MM.1S (cell line): ENCODE measurements around the gene ZBTB43.

Source experiments
- DNase-seq: peaks from one replicate; pipeline ENCODE4 v3.0.0-alpha.2; 2015
- H2AFZ ChIP-seq: fragments of 300-600 bp; sonication (generic); 2 replicates; pipeline ENCODE4 v1.6.0; 2016; ENCODE audit warnings: antibody characterized with exemption, low read length
- H3F3A ChIP-seq: fragments of 300-600 bp; sonication (generic); 2 replicates; pipeline ENCODE4 v1.6.1; 2016; ENCODE audit warnings: mild to moderate bottlenecking, antibody characterized with exemption, low read length, moderate library complexity, mixed read lengths; ENCODE audit not compliant: insufficient read depth
- H3K27ac ChIP-seq: fragments of 300-600 bp; sonication (generic); 2 replicates; pipeline ENCODE4 v1.5.1; 2016; ENCODE audit warnings: mild to moderate bottlenecking, low read length
- H3K27me3 ChIP-seq: fragments of 300-600 bp; sonication (generic); replicated peaks from 2 replicates; pipeline ENCODE4 v1.6.0; 2016; ENCODE audit warnings: low read length; ENCODE audit not compliant: insufficient read depth
- H3K36me3 ChIP-seq: fragments of 300-600 bp; sonication (generic); replicated peaks from 2 replicates; pipeline ENCODE4 v1.6.1; 2016; ENCODE audit warnings: mild to moderate bottlenecking, low read length, mixed read lengths; ENCODE audit not compliant: insufficient read depth
- H3K4me1 ChIP-seq: fragments of 300-600 bp; sonication (generic); 2 replicates; pipeline ENCODE4 v1.6.1; 2016; ENCODE audit warnings: low read length, mixed read lengths
- H3K4me2 ChIP-seq: fragments of 300-600 bp; sonication (generic); 2 replicates; pipeline ENCODE4 v1.6.0; 2016; ENCODE audit warnings: low read depth, low read length
- H3K4me3 ChIP-seq: fragments of 300-600 bp; sonication (generic); 2 replicates; pipeline ENCODE4 v1.5.1; 2016; ENCODE audit warnings: low read length, mixed read lengths
- H3K79me2 ChIP-seq: fragments of 300-600 bp; sonication (generic); 2 replicates; pipeline ENCODE4 v1.6.1; 2016; ENCODE audit warnings: mixed run types, low read length, mixed read lengths
- H3K9ac ChIP-seq: fragments of 300-600 bp; sonication (generic); 2 replicates; pipeline ENCODE4 v1.6.1; 2016; ENCODE audit warnings: low read length, mixed read lengths
- H3K9me2 ChIP-seq: fragments of 300-600 bp; sonication (generic); replicated peaks from 2 replicates; pipeline ENCODE4 v1.6.1; 2016; ENCODE audit warnings: mild to moderate bottlenecking, low read length, mixed read lengths; ENCODE audit not compliant: insufficient read depth
- H3K9me3 ChIP-seq: fragments of 300-600 bp; sonication (generic); replicated peaks from 2 replicates; pipeline ENCODE4 v1.6.1; 2016; ENCODE audit warnings: mild to moderate bottlenecking, low read length, mixed read lengths; ENCODE audit not compliant: insufficient read depth
- H4K20me1 ChIP-seq: fragments of 300-600 bp; sonication (generic); 2 replicates; pipeline ENCODE4 v1.6.1; 2016; ENCODE audit warnings: mild to moderate bottlenecking, low read length, moderate library complexity, mixed read lengths; ENCODE audit not compliant: insufficient read depth
- EZH2 ChIP-seq: fragments of 300-600 bp; sonication (generic); optimal IDR thresholded peaks from 2 replicates; pipeline ENCODE3; 2017; ENCODE audit warnings: low read depth, mild to moderate bottlenecking, antibody characterized with exemption, low read length, mixed read lengths
- EZH2phosphoT487 ChIP-seq: fragments of 300-600 bp; sonication (generic); IDR thresholded peaks from 2 replicates; pipeline ENCODE4 v1.6.1; 2018; ENCODE audit warnings: antibody characterized with exemption, low read length
- TF ChIP-seq, protein P1 (sequence below): fragments of 300-600 bp; sonication (generic); IDR thresholded peaks from 2 replicates; pipeline ENCODE4 v1.5.1; 2016; ENCODE audit warnings: antibody characterized with exemption, low read length, mixed read lengths

Gene ZBTB43

GRCh38 chr9:126851286-126851880 lies 46.5 kb downstream of the ZBTB43 start:
- H3K79me2 ChIP-seq: no peaks in the 10 kb centered on the region

DNA sequence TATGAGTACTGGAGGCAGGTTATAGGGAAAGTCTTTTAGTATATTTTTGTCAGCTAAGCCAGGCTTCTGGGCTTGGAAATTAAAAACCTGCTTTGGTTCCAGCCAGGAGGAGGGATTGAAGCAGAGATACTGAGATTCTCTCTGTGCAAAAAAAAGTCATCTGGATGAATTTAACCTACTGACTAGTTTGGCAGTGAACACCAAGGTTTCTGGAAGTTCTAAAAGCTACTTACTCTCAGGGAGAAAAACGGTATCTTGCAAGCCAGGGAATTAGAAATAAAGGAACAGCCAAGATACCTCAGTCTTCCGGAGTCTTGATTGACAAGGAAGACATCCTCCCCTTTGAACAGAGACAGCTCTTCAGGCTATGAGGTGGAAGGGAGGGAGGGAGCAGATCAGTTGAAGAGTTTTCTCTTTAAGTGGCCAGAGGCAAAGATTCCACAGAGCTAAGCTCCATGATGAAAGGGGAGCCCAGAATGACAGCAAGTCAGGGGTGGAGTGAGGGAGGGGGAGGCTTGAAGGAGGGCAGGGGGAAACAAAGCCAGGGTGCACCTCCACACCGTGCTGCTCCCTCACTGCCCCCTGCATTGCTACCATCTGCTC lies 47.3 kb downstream of the ZBTB43 start:
- no peak for TF ChIP-seq EZH2
- TF ChIP-seq, protein P1, sequence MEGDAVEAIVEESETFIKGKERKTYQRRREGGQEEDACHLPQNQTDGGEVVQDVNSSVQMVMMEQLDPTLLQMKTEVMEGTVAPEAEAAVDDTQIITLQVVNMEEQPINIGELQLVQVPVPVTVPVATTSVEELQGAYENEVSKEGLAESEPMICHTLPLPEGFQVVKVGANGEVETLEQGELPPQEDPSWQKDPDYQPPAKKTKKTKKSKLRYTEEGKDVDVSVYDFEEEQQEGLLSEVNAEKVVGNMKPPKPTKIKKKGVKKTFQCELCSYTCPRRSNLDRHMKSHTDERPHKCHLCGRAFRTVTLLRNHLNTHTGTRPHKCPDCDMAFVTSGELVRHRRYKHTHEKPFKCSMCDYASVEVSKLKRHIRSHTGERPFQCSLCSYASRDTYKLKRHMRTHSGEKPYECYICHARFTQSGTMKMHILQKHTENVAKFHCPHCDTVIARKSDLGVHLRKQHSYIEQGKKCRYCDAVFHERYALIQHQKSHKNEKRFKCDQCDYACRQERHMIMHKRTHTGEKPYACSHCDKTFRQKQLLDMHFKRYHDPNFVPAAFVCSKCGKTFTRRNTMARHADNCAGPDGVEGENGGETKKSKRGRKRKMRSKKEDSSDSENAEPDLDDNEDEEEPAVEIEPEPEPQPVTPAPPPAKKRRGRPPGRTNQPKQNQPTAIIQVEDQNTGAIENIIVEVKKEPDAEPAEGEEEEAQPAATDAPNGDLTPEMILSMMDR: no peak
- no peak for TF ChIP-seq EZH2phosphoT487
- no peak overlapping the region for H3K9ac ChIP-seq
- H3F3A ChIP-seq: no peaks in the 10 kb centered on the region
- H3K4me1 ChIP-seq: no peaks in the 10 kb centered on the region
- H3K4me3 ChIP-seq: no peak overlapping the region
- no peak overlapping the region for H2AFZ ChIP-seq
- H3K36me3 ChIP-seq: no peaks in the 10 kb centered on the region
- no peaks in the 10 kb centered on the region for H3K9me3 ChIP-seq
- 0 out of 2 replicates have a peak, but pooled peaks cover 4% of the 10 kb centered on the region for H3K27me3 ChIP-seq
- H3K27ac ChIP-seq: no peak overlapping the region
- H3K79me2 ChIP-seq: no peaks in the 10 kb centered on the region
- H4K20me1 ChIP-seq: no peaks in the 10 kb centered on the region
- DNase-seq: no peak
- H3K4me2 ChIP-seq: no peak overlapping the region
- no peaks in the 10 kb centered on the region for H3K9me2 ChIP-seq

More at GRCh38 chr9:126851286-126851880, 46.5 kb downstream of the ZBTB43 start:
- Histone ChIP-seq H3K9me3 (no peaks in the 10 kb centered on the region), H3F3A (no peaks in the 10 kb centered on the region), H3K4me2 (no peak overlapping the region), H3K27ac (no peak overlapping the region), H3K36me3 (no peaks in the 10 kb centered on the region), H3K4me3 (no peak overlapping the region), H3K4me1 (no peaks in the 10 kb centered on the region), H3K9me2 (no peaks in the 10 kb centered on the region), H4K20me1 (no peaks in the 10 kb centered on the region), H3K9ac (no peak overlapping the region), H2AFZ (no peak overlapping the region), H3K27me3 (0 out of 2 replicates have a peak, but pooled peaks cover 4% of the 10 kb centered on the region)
- no peak for DNase-seq
- no peak for TF ChIP-seq EZH2phosphoT487
- TF ChIP-seq, protein P1: no peak
- no peak for TF ChIP-seq EZH2

DNA sequence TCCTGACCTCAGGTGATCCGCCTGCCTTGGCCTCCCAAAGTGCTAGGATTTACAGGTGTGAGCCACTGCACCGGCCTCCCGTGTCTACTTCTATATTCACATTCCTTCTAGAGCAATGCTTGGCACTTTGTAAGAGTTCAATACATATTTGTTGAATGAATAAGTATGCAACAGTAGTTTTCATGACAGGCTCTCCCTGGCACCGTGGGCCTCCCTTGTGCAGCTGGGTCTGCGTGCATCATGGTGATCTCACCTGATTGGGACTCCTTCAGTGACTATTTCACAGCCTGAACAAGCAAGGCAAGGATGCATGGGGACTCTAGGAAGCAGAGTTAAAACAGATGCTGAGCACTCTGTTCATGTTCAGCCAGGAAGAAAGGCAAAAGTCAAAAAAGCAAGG lies 48.8 kb downstream of the ZBTB43 start:
- H3F3A ChIP-seq: no peaks in the 10 kb centered on the region
- no peaks in the 10 kb centered on the region for H3K9me2 ChIP-seq
- H3K9ac ChIP-seq: no peak overlapping the region
- H3K4me2 ChIP-seq: no peak overlapping the region
- no peak for TF ChIP-seq EZH2phosphoT487
- no peak for TF ChIP-seq EZH2
- TF ChIP-seq, protein P1: no peak
- H4K20me1 ChIP-seq: no peaks in the 10 kb centered on the region
- H3K4me1 ChIP-seq: no peaks in the 10 kb centered on the region
- H3K4me3 ChIP-seq: no peak overlapping the region
- no peaks in the 10 kb centered on the region for H3K79me2 ChIP-seq
- no peaks in the 10 kb centered on the region for H3K9me3 ChIP-seq
- no peak overlapping the region for H2AFZ ChIP-seq
- H3K36me3 ChIP-seq: no peaks in the 10 kb centered on the region
- H3K27me3 ChIP-seq: 0 out of 2 replicates have a peak, but pooled peaks cover 4% of the 10 kb centered on the region
- no peak overlapping the region for H3K27ac ChIP-seq
- no peak for DNase-seq
